Measurements from ENCODE around the gene AUTS2. TPM values are rescaled to one million over a fixed set of nuclear protein-coding genes. Genes with fewer than 3 reads are reported as not detected.

The AUTS2 gene
- total and polyA plus RNA-seq, 2 donors (not counting 1 experiment from before 2014, with no cell fraction given) = 0.60 to 9.1 TPM

DNA sequence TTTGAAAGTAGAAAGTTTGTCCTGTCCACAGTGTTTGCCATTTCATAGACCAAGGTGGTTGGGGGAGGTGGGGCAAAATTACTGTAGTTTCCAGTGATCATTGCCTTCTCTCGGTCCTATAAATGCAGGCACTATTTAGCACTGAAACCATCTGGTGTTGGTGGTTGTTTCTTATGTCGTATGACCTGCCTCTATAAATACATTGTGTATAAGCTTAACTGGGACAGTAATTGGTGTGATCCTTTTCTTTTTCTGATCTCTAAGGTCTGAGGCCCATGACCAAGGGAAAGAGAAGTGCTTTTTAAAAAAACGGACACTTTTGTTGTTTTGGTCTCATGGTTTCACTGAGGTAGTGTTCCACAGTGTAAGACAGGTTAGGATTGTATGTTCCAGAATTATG lies 63.1 kb downstream of the AUTS2 start:
- Histone ChIP-seq H3K79me2 (ENCODE audit: control insufficient read depth, insufficient read depth, low read length) (no peaks in the 10 kb centered on the region), H3K4me2 (ENCODE audit: extremely low read depth, insufficient read depth, low read length) (no peak overlapping the region), H3K4me3 (replicated peaks in 1 of 4; ENCODE audit: control extremely low read depth in 1 of 4, insufficient read depth in 1 of 4, low read depth in 3 of 4, low read length in 4 of 4) (no peak overlapping the region), H3K9ac (ENCODE audit: insufficient read depth, low read length) (no peak overlapping the region), H4K20me1 (ENCODE audit: control insufficient read depth, extremely low read depth, insufficient read depth, low read length) (no peaks in the 10 kb centered on the region), H2AFZ (ENCODE audit: low read length) (no peak overlapping the region), H3K36me3 (ENCODE audit: control insufficient read depth, insufficient read depth, low read length) (no peaks in the 10 kb centered on the region), H3K27me3 (ENCODE audit: control insufficient read depth, insufficient read depth, low read length) (no peaks in the 10 kb centered on the region), H3K27ac (ENCODE audit: insufficient read depth, low read length) (no peak overlapping the region), H3K4me1 (ENCODE audit: control insufficient read depth, extremely low read depth, insufficient read depth, low read length) (no peaks in the 10 kb centered on the region), H3K9me3 (ENCODE audit: control insufficient read depth, insufficient read depth, low read depth, low read length) (no peaks in the 10 kb centered on the region)
- DNase-seq (ENCODE audit: low read depth in 2 of 2) = no peak
- TF ChIP-seq CTCF (conservative IDR thresholded peaks at IDR 0.05 in 1 of 2, IDR thresholded peaks at IDR 0.05 in 1 of 2; ENCODE audit: low read depth in 1 of 2, low read length in 2 of 2) (no peak), EZH2 (IDR thresholded peaks at IDR 0.05; ENCODE audit: low read length, missing control alignments) (no peak)

GRCh38 chr7:69663911-69664832 lies 65.9 kb downstream of the AUTS2 start:
- no peak overlapping the region for H3K9ac ChIP-seq (ENCODE audit: insufficient read depth, low read length)
- no peaks in the 10 kb centered on the region for H4K20me1 ChIP-seq (ENCODE audit: control insufficient read depth, extremely low read depth, insufficient read depth, low read length)
- TF ChIP-seq CTCF (conservative IDR thresholded peaks at IDR 0.05 in 1 of 2, IDR thresholded peaks at IDR 0.05 in 1 of 2; ENCODE audit: low read depth in 1 of 2, low read length in 2 of 2) (no peak), EZH2 (IDR thresholded peaks at IDR 0.05; ENCODE audit: low read length, missing control alignments) (no peak)

GRCh38 chr7:69665369-69665768 lies 67.1 kb downstream of the AUTS2 start:
- no peaks in the 10 kb centered on the region for H3K4me1 ChIP-seq (ENCODE audit: control insufficient read depth, extremely low read depth, insufficient read depth, low read length)
- no peak overlapping the region for H3K27ac ChIP-seq (ENCODE audit: insufficient read depth, low read length)
- DNase-seq (ENCODE audit: low read depth in 2 of 2) = no peak
- no peak overlapping the region for H3K9ac ChIP-seq (ENCODE audit: insufficient read depth, low read length)
- H2AFZ ChIP-seq (ENCODE audit: low read length) = no peak overlapping the region
- no peaks in the 10 kb centered on the region for H4K20me1 ChIP-seq (ENCODE audit: control insufficient read depth, extremely low read depth, insufficient read depth, low read length)
- H3K79me2 ChIP-seq (ENCODE audit: control insufficient read depth, insufficient read depth, low read length) = no peaks in the 10 kb centered on the region
- H3K27me3 ChIP-seq (ENCODE audit: control insufficient read depth, insufficient read depth, low read length) = no peaks in the 10 kb centered on the region
- H3K9me3 ChIP-seq (ENCODE audit: control insufficient read depth, insufficient read depth, low read depth, low read length) = no peaks in the 10 kb centered on the region
- H3K36me3 ChIP-seq (ENCODE audit: control insufficient read depth, insufficient read depth, low read length) = no peaks in the 10 kb centered on the region
- no peak overlapping the region for H3K4me3 ChIP-seq (replicated peaks in 1 of 4; ENCODE audit: control extremely low read depth in 1 of 4, insufficient read depth in 1 of 4, low read depth in 3 of 4, low read length in 4 of 4)
- no peak overlapping the region for H3K4me2 ChIP-seq (ENCODE audit: extremely low read depth, insufficient read depth, low read length)
- TF ChIP-seq CTCF (conservative IDR thresholded peaks at IDR 0.05 in 1 of 2, IDR thresholded peaks at IDR 0.05 in 1 of 2; ENCODE audit: low read depth in 1 of 2, low read length in 2 of 2) = no peak

More at GRCh38 chr7:69663911-69664832, 65.9 kb downstream of the AUTS2 start:
- Histone ChIP-seq H3K79me2 (ENCODE audit: control insufficient read depth, insufficient read depth, low read length) (no peaks in the 10 kb centered on the region), H3K4me2 (ENCODE audit: extremely low read depth, insufficient read depth, low read length) (no peak overlapping the region), H3K27ac (ENCODE audit: insufficient read depth, low read length) (no peak overlapping the region), H3K4me3 (replicated peaks in 1 of 4; ENCODE audit: control extremely low read depth in 1 of 4, insufficient read depth in 1 of 4, low read depth in 3 of 4, low read length in 4 of 4) (no peak overlapping the region), H3K4me1 (ENCODE audit: control insufficient read depth, extremely low read depth, insufficient read depth, low read length) (no peaks in the 10 kb centered on the region), H2AFZ (ENCODE audit: low read length) (no peak overlapping the region), H3K9me3 (ENCODE audit: control insufficient read depth, insufficient read depth, low read depth, low read length) (no peaks in the 10 kb centered on the region), H3K36me3 (ENCODE audit: control insufficient read depth, insufficient read depth, low read length) (no peaks in the 10 kb centered on the region), H3K27me3 (ENCODE audit: control insufficient read depth, insufficient read depth, low read length) (no peaks in the 10 kb centered on the region)
- DNase-seq (ENCODE audit: low read depth in 2 of 2) = no peak
